HEK293 (cell line): ENCODE results near the gene SNAPC5.

Experiments
- CTCF ChIP-seq: fragments of 450-650 bp; formaldehyde crosslinking; IDR thresholded peaks from 2 replicates; pipeline ENCODE4 v1.5.1; 2016; ENCODE audit warnings: missing biosample characterization, missing genetic modification characterization
- GLIS1 ChIP-seq: fragments of 450-650 bp; formaldehyde crosslinking; IDR thresholded peaks from 2 replicates; pipeline ENCODE4 v1.5.1; 2016; ENCODE audit warnings: missing biosample characterization, missing genetic modification characterization
- KLF7 ChIP-seq: fragments of 450-650 bp; formaldehyde crosslinking; IDR thresholded peaks from 2 replicates; pipeline ENCODE4 v1.5.1; 2016; ENCODE audit warnings: missing biosample characterization, missing genetic modification characterization, borderline replicate concordance
- ZNF274 ChIP-seq, 2 experiments: fragments of 200-500 bp in 1 of 2; fragments of 450-650 bp in 1 of 2; sonication (Bioruptor generic) in 1 of 2; formaldehyde crosslinking in 1 of 2; IDR thresholded peaks; 2 replicates each; pipeline versions ENCODE4 v1.5.1 to v1.6.1; 2014 to 2016; ENCODE audit warnings: borderline replicate concordance in 1 of 2, inconsistent platforms in 1 of 2, low read length in 1 of 2, missing biosample characterization in 1 of 2, missing genetic modification characterization in 1 of 2
- ZNF529 ChIP-seq: fragments of 450-650 bp; formaldehyde crosslinking; IDR thresholded peaks from 2 replicates; pipeline ENCODE4 v1.5.1; 2017; ENCODE audit warnings: missing genetic modification characterization, missing biosample characterization; ENCODE audit not compliant: insufficient replicate concordance
- TF ChIP-seq, protein P1 (sequence below): fragments of 450-650 bp; formaldehyde crosslinking; IDR thresholded peaks from 2 replicates; pipeline ENCODE4 v1.5.1; 2016; ENCODE audit warnings: missing biosample characterization, missing genetic modification characterization, low read depth

DNA sequence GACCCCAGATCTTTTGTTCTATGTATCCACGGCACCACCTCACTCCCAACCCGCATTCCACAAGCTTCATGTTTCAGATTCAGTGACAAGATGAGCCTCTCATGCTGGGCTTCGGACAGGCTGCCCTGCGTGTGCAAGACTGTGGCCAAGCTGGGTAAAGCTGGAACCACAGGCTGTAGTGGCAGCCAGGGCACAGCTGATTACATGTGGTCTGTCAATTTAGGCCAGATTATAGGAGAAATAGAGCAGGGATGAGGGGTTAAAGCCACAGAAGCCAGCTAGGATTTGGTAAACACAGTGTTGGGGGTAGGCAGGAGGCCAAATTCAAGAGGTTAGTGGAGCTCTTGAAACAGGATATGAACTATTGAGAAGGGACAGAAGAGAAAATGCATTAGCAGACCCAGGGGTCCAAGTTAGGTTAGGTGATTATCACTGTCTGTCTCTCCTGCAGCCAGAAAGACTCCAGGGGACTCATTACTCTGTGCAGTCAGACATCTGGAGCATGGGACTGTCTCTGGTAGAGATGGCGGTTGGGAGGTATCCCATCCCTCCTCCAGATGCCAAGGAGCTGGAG is 12.9 kb downstream of the SNAPC5 start:
- TF ChIP-seq ZNF529 (tag by site-specific recombination) (no peak), CTCF (no peak), GLIS1 (peak; percentile 95), ZNF274 (IDR thresholded peaks at IDR 0.05; ENCODE audit: low read length) (no peak), ZNF274 (tag by site-specific recombination; IDR thresholded peaks at IDR 0.05; ENCODE audit: borderline replicate concordance) (no peak), KLF7 (no peak)
- TF ChIP-seq, protein P1, sequence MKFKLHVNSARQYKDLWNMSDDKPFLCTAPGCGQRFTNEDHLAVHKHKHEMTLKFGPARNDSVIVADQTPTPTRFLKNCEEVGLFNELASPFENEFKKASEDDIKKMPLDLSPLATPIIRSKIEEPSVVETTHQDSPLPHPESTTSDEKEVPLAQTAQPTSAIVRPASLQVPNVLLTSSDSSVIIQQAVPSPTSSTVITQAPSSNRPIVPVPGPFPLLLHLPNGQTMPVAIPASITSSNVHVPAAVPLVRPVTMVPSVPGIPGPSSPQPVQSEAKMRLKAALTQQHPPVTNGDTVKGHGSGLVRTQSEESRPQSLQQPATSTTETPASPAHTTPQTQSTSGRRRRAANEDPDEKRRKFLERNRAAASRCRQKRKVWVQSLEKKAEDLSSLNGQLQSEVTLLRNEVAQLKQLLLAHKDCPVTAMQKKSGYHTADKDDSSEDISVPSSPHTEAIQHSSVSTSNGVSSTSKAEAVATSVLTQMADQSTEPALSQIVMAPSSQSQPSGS (tag by site-specific recombination), result no peak
